IMR-90 (cell line): ENCODE data around the gene WFDC9.
"Not testable (repeated sequence)": the region's sequence is repeated elsewhere in the genome, so short reads cannot be mapped to it uniquely, and the experiment has no call there.

Experiments
- CTCF ChIP-seq: conservative IDR thresholded peaks from 2 replicates; pipeline ENCODE4 v1.5.1; 2012; ENCODE audit warnings: mild to moderate bottlenecking, low read depth, low read length, improper control_type of control experiment
- RFX5 ChIP-seq: IDR thresholded peaks from 2 replicates; pipeline ENCODE4 v1.8.0; 2012; ENCODE audit warnings: low read depth, mild to moderate bottlenecking, low read length, moderate library complexity
- TF ChIP-seq, protein P1 (sequence below): fragments of 150-350 bp; IDR thresholded peaks from 2 replicates; pipeline ENCODE4 v1.6.1; 2016; ENCODE audit warnings: low read depth, mild to moderate bottlenecking, low read length, moderate library complexity, borderline replicate concordance
- TF ChIP-seq, protein P2 (sequence below): fragments of 150-350 bp; IDR thresholded peaks from 2 replicates; pipeline ENCODE4 v1.6.1; 2017; ENCODE audit warnings: mild to moderate bottlenecking, antibody characterized with exemption, low read length, low read depth

DNA sequence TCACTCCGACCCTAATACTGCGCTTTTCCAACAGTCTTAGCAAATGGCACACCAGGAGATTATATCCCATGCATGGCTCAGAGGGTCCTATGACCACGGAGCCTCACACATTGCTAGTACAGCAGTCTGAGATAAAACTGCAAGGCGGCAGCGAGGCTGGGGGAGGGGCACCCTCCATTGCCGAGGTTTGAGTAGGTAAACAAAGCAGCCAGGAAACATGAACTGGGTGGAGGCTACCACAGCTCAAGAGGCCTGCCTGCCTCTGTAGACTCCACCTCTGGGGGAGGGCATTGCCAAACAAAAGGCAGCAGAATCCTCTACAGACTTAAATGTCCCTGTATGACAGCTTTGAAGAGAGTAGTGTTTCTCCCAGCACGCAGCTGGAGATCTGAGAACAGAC, 20.6 kb upstream of the WFDC9 start:
- not testable (repeated sequence) for TF ChIP-seq CTCF, RFX5
- TF ChIP-seq, protein P1, sequence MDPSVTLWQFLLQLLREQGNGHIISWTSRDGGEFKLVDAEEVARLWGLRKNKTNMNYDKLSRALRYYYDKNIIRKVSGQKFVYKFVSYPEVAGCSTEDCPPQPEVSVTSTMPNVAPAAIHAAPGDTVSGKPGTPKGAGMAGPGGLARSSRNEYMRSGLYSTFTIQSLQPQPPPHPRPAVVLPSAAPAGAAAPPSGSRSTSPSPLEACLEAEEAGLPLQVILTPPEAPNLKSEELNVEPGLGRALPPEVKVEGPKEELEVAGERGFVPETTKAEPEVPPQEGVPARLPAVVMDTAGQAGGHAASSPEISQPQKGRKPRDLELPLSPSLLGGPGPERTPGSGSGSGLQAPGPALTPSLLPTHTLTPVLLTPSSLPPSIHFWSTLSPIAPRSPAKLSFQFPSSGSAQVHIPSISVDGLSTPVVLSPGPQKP = not testable (repeated sequence)
- TF ChIP-seq, protein P2, sequence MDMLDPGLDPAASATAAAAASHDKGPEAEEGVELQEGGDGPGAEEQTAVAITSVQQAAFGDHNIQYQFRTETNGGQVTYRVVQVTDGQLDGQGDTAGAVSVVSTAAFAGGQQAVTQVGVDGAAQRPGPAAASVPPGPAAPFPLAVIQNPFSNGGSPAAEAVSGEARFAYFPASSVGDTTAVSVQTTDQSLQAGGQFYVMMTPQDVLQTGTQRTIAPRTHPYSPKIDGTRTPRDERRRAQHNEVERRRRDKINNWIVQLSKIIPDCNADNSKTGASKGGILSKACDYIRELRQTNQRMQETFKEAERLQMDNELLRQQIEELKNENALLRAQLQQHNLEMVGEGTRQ = not testable (repeated sequence)
